ENCODE data around the gene ALDH1A1. TPM values are rescaled to one million over a fixed set of nuclear protein-coding genes. Genes with fewer than 3 reads are reported as not detected.
"Not testable (repeated sequence)": the region's sequence is repeated elsewhere in the genome, so short reads cannot be mapped to it uniquely, and the experiment has no call there.

Gene ALDH1A1
- polyA plus RNA-seq, 1 experiment = 7.0 TPM

DNA sequence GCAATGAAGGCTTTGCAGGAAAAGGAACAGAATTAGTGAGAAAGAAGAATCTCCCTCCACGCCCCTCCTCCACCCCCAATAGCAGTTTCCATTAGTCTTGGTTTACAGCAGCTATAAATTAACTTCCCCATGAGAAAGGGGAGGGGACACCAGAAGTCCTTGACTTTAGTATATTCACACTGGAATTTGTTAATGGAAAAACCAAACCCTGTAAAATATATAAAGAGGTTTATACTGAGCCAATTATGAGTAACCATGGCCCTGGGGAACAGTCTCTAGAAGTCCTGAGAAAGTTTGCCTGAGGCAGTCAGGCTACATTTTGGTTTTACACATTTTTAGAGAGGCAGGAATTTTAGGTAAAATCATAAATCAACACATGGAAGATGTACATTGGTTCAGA is 88.5 kb downstream of the ALDH1A1 start:
- DNase-seq (ENCODE audit: low read depth, low spot score) = no peak
- ChIA-PET POLR2A (no interaction called here), CTCF (interaction anchor here (1.5 kb wide), 1 partner anchor 158 kb away, joined by 6 read pairs; no protein-coding TSS in a partner anchor)
- no peak for TF ChIP-seq CTCF (IDR thresholded peaks at IDR 0.05; ENCODE audit: low read depth, low read length)
- Histone ChIP-seq H3K9me3 (ENCODE audit: control insufficient read depth, insufficient read depth, low read length) (no peaks in the 10 kb centered on the region), H3K27me3 (ENCODE audit: control insufficient read depth, insufficient read depth, low read length) (no peaks in the 10 kb centered on the region), H3K4me3 (ENCODE audit: low read depth, low read length) (no peak overlapping the region), H3K27ac (ENCODE audit: low read depth, low read length) (no peak overlapping the region)

GRCh38 chr9:72863456-72864094 is 89.3 kb downstream of the ALDH1A1 start:
- H3K27me3 ChIP-seq (ENCODE audit: control insufficient read depth, insufficient read depth, low read length) = no peaks in the 10 kb centered on the region
- DNase-seq (ENCODE audit: low read depth, low spot score) = no peak
- no peak overlapping the region for H3K4me3 ChIP-seq (ENCODE audit: low read depth, low read length)
- ChIA-PET POLR2A (no interaction called here), CTCF (interaction anchor here (1.5 kb wide), 1 partner anchor 159 kb away, joined by 6 read pairs; no protein-coding TSS in a partner anchor)
- H3K9me3 ChIP-seq (ENCODE audit: control insufficient read depth, insufficient read depth, low read length) = no peaks in the 10 kb centered on the region
- H3K27ac ChIP-seq (ENCODE audit: low read depth, low read length) = no peak overlapping the region
- no peak for TF ChIP-seq CTCF (IDR thresholded peaks at IDR 0.05; ENCODE audit: low read depth, low read length)

GRCh38 chr9:72862788-72863187 is 90.1 kb downstream of the ALDH1A1 start:
- H3K9me3 ChIP-seq (ENCODE audit: control insufficient read depth, insufficient read depth, low read length); H3K27me3 ChIP-seq (ENCODE audit: control insufficient read depth, insufficient read depth, low read length); DNase-seq (ENCODE audit: low read depth, low spot score); H3K4me3 ChIP-seq (ENCODE audit: low read depth, low read length); POLR2A ChIA-PET; H3K27ac ChIP-seq (ENCODE audit: low read depth, low read length): not testable (repeated sequence)
- CTCF ChIA-PET = interaction anchor here (1.4 kb wide), 1 partner anchor 160 kb away, joined by 5 read pairs; no protein-coding TSS in a partner anchor

DNA sequence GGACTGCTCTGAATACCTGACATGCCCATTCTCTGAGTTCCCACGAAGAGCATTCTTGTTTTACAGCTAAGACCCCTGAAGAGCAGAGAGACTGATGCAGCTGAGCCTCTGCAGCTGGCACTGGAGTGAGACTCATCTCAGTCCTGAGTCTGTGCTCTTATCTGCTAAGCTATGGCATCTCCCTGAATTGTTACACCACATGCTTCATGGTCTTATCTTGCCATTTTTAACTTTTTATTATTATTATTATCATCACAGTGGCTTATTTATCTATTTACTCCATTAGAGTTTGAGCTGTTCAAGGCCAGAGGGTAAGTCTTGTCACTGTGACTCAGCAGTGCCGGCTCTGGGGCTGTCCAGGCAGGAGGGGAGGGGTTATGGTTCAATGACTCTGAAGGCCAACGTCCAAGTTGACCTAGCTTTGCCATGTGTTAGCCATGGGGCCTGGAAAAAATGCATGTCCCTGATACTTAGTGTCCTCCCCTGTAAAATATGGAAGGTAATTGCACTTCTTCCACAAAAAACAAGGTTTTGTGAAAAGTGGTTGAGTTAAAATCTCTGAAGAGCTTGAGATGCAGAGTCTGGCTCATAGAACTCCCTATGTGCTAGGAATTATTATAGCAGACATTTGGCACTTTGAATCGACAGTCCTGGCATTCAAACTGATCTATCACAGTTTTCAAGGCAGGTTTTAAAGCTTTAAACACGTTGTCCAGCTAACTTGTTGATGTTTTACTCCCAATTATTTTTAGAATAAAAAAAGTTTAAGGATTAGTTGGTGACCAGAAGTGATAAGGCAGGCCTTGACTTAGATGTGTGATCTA is 94.6 kb downstream of the ALDH1A1 start:
- H3K9me3 ChIP-seq (ENCODE audit: control insufficient read depth, insufficient read depth, low read length) = no peaks in the 10 kb centered on the region
- POLR2A ChIA-PET = no interaction called here
- DNase-seq (ENCODE audit: low read depth, low spot score) = no peak
- CTCF ChIA-PET = interaction anchor here (0.6 to 5.0 kb wide), 17 partner anchors 13 to 577 kb away, joined by 3 to 68 read pairs (median 5); no protein-coding TSS in a partner anchor
- no peak overlapping the region for H3K27ac ChIP-seq (ENCODE audit: low read depth, low read length)
- no peak overlapping the region for H3K4me3 ChIP-seq (ENCODE audit: low read depth, low read length)
- no peaks in the 10 kb centered on the region for H3K27me3 ChIP-seq (ENCODE audit: control insufficient read depth, insufficient read depth, low read length)
- TF ChIP-seq CTCF (IDR thresholded peaks at IDR 0.05; ENCODE audit: low read depth, low read length) = no peak

GRCh38 chr9:72857624-72857996 is 95.2 kb downstream of the ALDH1A1 start:
- POLR2A ChIA-PET = no interaction called here
- no peaks in the 10 kb centered on the region for H3K9me3 ChIP-seq (ENCODE audit: control insufficient read depth, insufficient read depth, low read length)
- CTCF ChIA-PET = interaction anchor here (0.5 to 5.0 kb wide), 37 partner anchors 8 to 1276 kb away, joined by 3 to 68 read pairs (median 4); no protein-coding TSS in a partner anchor
- H3K4me3 ChIP-seq (ENCODE audit: low read depth, low read length) = no peak overlapping the region
- no peak overlapping the region for H3K27ac ChIP-seq (ENCODE audit: low read depth, low read length)
- no peaks in the 10 kb centered on the region for H3K27me3 ChIP-seq (ENCODE audit: control insufficient read depth, insufficient read depth, low read length)
- DNase-seq (ENCODE audit: low read depth, low spot score) = no peak
- TF ChIP-seq CTCF (IDR thresholded peaks at IDR 0.05; ENCODE audit: low read depth, low read length) = no peak

Measured in AG04450 (cell line).